Choroid plexus epithelial cell (primary cell): ENCODE results near the gene ELL2.
"Not testable (repeated sequence)": the region's sequence is repeated elsewhere in the genome, so short reads cannot be mapped to it uniquely, and the experiment has no call there.

Experiments
- DNase-seq: peaks from one replicate; pipeline ENCODE4 v3.0.0-alpha.2; 2010; ENCODE audit warnings: low read depth
- H3K4me3 ChIP-seq: 2 replicates; pipeline ENCODE4 v1.5.1; 2011; ENCODE audit warnings: low read depth, mild to moderate bottlenecking, control low read depth, low read length, moderate library complexity
- CTCF ChIP-seq: conservative IDR thresholded peaks from 2 replicates; pipeline ENCODE4 v1.5.1; 2011; ENCODE audit warnings: low read depth, mild to moderate bottlenecking, control low read depth, inconsistent platforms, low read length, moderate library complexity

Gene ELL2

GRCh38 chr5:95909738-95910137 lies 51.9 kb downstream of the ELL2 start:
- H3K4me3 ChIP-seq, result no peak overlapping the region
- no peak for DNase-seq
- TF ChIP-seq CTCF, result no peak

GRCh38 chr5:95908799-95909198 lies 52.9 kb downstream of the ELL2 start:
- no peak for DNase-seq
- no peak overlapping the region for H3K4me3 ChIP-seq
- TF ChIP-seq CTCF, result no peak

GRCh38 chr5:95907740-95908706 lies 53.6 kb downstream of the ELL2 start:
- no peak overlapping the region for H3K4me3 ChIP-seq
- no peak for DNase-seq
- TF ChIP-seq CTCF, result no peak

- no peak for TF ChIP-seq CTCF
- H3K4me3 ChIP-seq, result no peak overlapping the region
- DNase-seq, result no peak
Measured at GRCh38 chr5:95907067-95907705, 54.5 kb downstream of the ELL2 start.

GRCh38 chr5:95906398-95906797 lies 55.3 kb downstream of the ELL2 start:
- not testable (repeated sequence) for DNase-seq, H3K4me3 ChIP-seq

- no peak for TF ChIP-seq CTCF
- no peak for DNase-seq
- H3K4me3 ChIP-seq, result no peak overlapping the region
Measured at GRCh38 chr5:95904827-95905226, 56.8 kb downstream of the ELL2 start.

GRCh38 chr5:95903838-95904237 lies 57.8 kb downstream of the ELL2 start:
- no peak overlapping the region for H3K4me3 ChIP-seq
- DNase-seq, result no peak
- no peak for TF ChIP-seq CTCF
